ENCODE data around the gene GRAMD2A. TPM values are rescaled to one million over a fixed set of nuclear protein-coding genes. Genes with fewer than 3 reads are reported as not detected.

GRAMD2A gene
- total and polyA plus RNA-seq, 10 of the 15 experiments (the other 5 are each of a cell fraction or from before 2014, with no cell fraction given) = 0.02 to 0.35 TPM; not detected in 8

DNA sequence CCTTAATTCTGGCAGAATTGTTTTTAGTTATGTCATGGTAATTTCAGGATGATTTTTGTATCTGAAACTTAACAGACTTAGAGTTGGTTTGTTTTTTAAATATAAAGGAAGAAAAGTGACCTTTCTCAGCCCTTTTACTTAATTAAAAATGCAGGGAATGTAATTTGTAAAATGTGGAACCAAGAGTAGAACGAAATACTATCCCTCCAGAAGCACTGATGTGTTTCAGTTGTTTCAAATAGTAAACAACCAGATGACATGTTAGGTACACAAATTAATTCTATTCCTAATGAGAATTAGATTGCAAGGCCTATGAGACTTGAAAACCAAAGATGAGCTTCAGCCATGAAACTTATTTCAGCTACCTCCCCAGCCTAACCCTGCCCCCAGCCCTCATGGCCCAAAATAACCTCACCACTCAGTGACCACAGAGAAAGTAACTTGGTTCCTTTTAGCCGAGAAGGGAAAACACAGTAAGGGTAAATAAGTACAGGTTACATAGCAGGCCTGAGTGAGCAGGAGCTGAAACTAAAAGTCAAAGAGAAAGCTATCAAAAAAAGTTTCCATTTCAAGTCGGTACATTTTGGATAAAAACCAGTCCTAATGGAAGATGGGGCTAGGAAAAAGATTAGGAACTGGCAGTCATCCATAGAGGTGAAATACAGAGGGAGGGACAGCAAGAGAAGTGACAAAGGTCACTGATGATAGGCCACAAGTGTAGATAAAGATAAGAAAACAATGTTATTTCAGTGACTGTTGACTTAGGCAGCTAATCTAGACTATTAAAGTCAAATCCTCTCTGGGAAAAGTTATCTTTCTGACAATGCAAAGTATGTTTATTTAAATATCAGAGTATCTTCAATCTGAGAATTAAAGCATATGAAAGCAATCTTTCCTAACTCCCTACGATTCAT lies 56.2 kb downstream of the GRAMD2A start (continued):
- TF ChIP-seq ZNF217 (IDR thresholded peaks at IDR 0.05) (no peak; the same call in 1 of the 2 replicates), PRDM15 (CRISPR knock-in tag; IDR thresholded peaks at IDR 0.05) (no peak), SREBF1 (IDR thresholded peaks at IDR 0.05; ENCODE audit: low read length) (no peak), TBL1XR1 (IDR thresholded peaks at IDR 0.05; ENCODE audit: low read depth, low read length) (peak; percentile 99), SMAD5 (IDR thresholded peaks at IDR 0.05; ENCODE audit: low read depth) (no peak), PKNOX1 (IDR thresholded peaks at IDR 0.05) (no peak), YBX1 (IDR thresholded peaks at IDR 0.05) (no peak), IRF4 (IDR thresholded peaks at IDR 0.05; ENCODE audit: low read depth, low read length) (peak; percentile 71; the same call in 1 of the 2 replicates), MAX (IDR thresholded peaks at IDR 0.05; ENCODE audit: low read depth, low read length) (no peak)
- TF ChIP-seq, protein P1, sequence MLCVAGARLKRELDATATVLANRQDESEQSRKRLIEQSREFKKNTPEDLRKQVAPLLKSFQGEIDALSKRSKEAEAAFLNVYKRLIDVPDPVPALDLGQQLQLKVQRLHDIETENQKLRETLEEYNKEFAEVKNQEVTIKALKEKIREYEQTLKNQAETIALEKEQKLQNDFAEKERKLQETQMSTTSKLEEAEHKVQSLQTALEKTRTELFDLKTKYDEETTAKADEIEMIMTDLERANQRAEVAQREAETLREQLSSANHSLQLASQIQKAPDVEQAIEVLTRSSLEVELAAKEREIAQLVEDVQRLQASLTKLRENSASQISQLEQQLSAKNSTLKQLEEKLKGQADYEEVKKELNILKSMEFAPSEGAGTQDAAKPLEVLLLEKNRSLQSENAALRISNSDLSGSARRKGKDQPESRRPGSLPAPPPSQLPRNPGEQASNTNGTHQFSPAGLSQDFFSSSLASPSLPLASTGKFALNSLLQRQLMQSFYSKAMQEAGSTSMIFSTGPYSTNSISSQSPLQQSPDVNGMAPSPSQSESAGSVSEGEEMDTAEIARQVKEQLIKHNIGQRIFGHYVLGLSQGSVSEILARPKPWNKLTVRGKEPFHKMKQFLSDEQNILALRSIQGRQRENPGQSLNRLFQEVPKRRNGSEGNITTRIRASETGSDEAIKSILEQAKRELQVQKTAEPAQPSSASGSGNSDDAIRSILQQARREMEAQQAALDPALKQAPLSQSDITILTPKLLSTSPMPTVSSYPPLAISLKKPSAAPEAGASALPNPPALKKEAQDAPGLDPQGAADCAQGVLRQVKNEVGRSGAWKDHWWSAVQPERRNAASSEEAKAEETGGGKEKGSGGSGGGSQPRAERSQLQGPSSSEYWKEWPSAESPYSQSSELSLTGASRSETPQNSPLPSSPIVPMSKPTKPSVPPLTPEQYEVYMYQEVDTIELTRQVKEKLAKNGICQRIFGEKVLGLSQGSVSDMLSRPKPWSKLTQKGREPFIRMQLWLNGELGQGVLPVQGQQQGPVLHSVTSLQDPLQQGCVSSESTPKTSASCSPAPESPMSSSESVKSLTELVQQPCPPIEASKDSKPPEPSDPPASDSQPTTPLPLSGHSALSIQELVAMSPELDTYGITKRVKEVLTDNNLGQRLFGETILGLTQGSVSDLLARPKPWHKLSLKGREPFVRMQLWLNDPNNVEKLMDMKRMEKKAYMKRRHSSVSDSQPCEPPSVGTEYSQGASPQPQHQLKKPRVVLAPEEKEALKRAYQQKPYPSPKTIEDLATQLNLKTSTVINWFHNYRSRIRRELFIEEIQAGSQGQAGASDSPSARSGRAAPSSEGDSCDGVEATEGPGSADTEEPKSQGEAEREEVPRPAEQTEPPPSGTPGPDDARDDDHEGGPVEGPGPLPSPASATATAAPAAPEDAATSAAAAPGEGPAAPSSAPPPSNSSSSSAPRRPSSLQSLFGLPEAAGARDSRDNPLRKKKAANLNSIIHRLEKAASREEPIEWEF (IDR thresholded peaks at IDR 0.05; ENCODE audit: insufficient replicate concordance, low read depth, low read length) = no peak
- TF ChIP-seq, protein P2, sequence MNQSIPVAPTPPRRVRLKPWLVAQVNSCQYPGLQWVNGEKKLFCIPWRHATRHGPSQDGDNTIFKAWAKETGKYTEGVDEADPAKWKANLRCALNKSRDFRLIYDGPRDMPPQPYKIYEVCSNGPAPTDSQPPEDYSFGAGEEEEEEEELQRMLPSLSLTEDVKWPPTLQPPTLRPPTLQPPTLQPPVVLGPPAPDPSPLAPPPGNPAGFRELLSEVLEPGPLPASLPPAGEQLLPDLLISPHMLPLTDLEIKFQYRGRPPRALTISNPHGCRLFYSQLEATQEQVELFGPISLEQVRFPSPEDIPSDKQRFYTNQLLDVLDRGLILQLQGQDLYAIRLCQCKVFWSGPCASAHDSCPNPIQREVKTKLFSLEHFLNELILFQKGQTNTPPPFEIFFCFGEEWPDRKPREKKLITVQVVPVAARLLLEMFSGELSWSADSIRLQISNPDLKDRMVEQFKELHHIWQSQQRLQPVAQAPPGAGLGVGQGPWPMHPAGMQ (IDR thresholded peaks at IDR 0.05; ENCODE audit: borderline replicate concordance) = no peak
- TF ChIP-seq, protein P3, sequence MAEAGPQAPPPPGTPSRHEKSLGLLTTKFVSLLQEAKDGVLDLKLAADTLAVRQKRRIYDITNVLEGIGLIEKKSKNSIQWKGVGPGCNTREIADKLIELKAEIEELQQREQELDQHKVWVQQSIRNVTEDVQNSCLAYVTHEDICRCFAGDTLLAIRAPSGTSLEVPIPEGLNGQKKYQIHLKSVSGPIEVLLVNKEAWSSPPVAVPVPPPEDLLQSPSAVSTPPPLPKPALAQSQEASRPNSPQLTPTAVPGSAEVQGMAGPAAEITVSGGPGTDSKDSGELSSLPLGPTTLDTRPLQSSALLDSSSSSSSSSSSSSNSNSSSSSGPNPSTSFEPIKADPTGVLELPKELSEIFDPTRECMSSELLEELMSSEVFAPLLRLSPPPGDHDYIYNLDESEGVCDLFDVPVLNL (IDR thresholded peaks at IDR 0.05; ENCODE audit: low read depth, low read length) = no peak
- TF ChIP-seq, protein P4, sequence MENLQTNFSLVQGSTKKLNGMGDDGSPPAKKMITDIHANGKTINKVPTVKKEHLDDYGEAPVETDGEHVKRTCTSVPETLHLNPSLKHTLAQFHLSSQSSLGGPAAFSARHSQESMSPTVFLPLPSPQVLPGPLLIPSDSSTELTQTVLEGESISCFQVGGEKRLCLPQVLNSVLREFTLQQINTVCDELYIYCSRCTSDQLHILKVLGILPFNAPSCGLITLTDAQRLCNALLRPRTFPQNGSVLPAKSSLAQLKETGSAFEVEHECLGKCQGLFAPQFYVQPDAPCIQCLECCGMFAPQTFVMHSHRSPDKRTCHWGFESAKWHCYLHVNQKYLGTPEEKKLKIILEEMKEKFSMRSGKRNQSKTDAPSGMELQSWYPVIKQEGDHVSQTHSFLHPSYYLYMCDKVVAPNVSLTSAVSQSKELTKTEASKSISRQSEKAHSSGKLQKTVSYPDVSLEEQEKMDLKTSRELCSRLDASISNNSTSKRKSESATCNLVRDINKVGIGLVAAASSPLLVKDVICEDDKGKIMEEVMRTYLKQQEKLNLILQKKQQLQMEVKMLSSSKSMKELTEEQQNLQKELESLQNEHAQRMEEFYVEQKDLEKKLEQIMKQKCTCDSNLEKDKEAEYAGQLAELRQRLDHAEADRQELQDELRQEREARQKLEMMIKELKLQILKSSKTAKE (IDR thresholded peaks at IDR 0.05; ENCODE audit: low read depth, poor library complexity, severe bottlenecking) = peak; percentile 90
